Measurements from ENCODE around the gene METAP2. TPM values are rescaled to one million over a fixed set of nuclear protein-coding genes. Genes with fewer than 3 reads are reported as not detected.

Gene METAP2
- total RNA-seq, 1 donor from 2014 or later = 54.0 TPM

GRCh38 chr12:95538656-95539055, 64.7 kb downstream of the METAP2 start:
- intact Hi-C loops (cut with DNase I) = loop anchor here (10.0 kb wide), 1 partner anchor 414 kb away; no protein-coding TSS in a partner anchor
- Histone ChIP-seq H3K4me3 (no peak overlapping the region), H3K27ac (no peak overlapping the region), H3K27me3 (ENCODE audit: low read depth) (no peaks in the 10 kb centered on the region), H3K9me3 (no peaks in the 10 kb centered on the region), H3K4me1 (peaks cover 8% of the 10 kb centered on the region), H3K36me3 (no peaks in the 10 kb centered on the region)
- no peak for ATAC-seq
- no peak for DNase-seq
- TF ChIP-seq, protein P1, sequence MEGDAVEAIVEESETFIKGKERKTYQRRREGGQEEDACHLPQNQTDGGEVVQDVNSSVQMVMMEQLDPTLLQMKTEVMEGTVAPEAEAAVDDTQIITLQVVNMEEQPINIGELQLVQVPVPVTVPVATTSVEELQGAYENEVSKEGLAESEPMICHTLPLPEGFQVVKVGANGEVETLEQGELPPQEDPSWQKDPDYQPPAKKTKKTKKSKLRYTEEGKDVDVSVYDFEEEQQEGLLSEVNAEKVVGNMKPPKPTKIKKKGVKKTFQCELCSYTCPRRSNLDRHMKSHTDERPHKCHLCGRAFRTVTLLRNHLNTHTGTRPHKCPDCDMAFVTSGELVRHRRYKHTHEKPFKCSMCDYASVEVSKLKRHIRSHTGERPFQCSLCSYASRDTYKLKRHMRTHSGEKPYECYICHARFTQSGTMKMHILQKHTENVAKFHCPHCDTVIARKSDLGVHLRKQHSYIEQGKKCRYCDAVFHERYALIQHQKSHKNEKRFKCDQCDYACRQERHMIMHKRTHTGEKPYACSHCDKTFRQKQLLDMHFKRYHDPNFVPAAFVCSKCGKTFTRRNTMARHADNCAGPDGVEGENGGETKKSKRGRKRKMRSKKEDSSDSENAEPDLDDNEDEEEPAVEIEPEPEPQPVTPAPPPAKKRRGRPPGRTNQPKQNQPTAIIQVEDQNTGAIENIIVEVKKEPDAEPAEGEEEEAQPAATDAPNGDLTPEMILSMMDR (IDR thresholded peaks at IDR 0.05) = no peak

DNA sequence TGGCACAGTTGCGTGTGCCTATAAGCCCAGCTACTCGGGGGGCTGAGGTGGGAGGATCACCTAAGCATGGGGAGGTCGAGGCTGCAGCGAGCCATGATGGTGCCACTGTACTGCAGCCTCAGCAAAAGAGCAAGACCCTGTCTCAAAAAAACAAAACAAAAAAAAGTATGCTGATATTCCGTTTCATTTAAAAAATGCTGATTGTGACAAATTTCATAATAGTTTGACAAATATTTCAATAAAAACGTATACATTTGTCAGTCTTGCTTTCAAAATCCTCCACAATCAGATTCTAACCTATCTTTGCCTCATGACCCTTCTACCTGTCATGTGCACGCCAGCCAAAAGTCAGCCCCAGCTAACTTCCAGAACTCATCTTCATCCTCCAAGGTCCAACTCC, 67.5 kb downstream of the METAP2 start:
- DNase-seq (no peak), ATAC-seq (no peak)
- intact Hi-C loops (cut with DNase I) = no loop called here
- Histone ChIP-seq H3K4me1 (no peaks in the 10 kb centered on the region), H3K27me3 (ENCODE audit: low read depth) (no peaks in the 10 kb centered on the region), H3K36me3 (no peaks in the 10 kb centered on the region), H3K27ac (no peak overlapping the region), H3K9me3 (no peaks in the 10 kb centered on the region), H3K4me3 (no peak overlapping the region)
- TF ChIP-seq, protein P1 (IDR thresholded peaks at IDR 0.05) = no peak

GRCh38 chr12:95543305-95543704, 69.4 kb downstream of the METAP2 start:
- Histone ChIP-seq H3K4me3 (no peak overlapping the region), H3K27me3 (ENCODE audit: low read depth) (peaks cover 6% of the 10 kb centered on the region), H3K4me1 (peaks cover 12% of the 10 kb centered on the region), H3K27ac (no peak overlapping the region), H3K9me3 (no peaks in the 10 kb centered on the region), H3K36me3 (no peaks in the 10 kb centered on the region)
- TF ChIP-seq, protein P1 (IDR thresholded peaks at IDR 0.05) = no peak
- no peak for DNase-seq
- intact Hi-C loops (cut with DNase I) = no loop called here
- no peak for ATAC-seq

DNA sequence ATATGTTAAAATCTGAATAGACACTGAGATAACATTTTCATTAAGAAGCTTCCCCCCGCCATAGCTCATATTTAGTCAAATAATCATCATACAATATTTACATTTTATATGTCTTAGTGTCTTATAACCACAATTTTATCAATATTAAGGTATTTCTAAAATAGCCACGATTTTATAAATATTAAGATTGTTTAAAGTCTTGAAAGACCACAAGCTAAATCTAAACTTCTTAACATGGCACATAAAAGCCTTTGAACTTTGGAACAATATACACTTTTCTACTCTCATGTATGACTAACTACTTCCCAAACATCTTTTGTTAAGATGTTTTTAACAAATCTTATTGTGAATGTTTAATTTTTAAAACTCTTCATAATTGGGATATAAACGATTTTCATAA, 70.8 kb downstream of the METAP2 start:
- ATAC-seq (no peak), DNase-seq (no peak)
- no peaks in the 10 kb centered on the region for H3K36me3 ChIP-seq
- peaks cover 9% of the 10 kb centered on the region for H3K27me3 ChIP-seq (ENCODE audit: low read depth)
- TF ChIP-seq, protein P1 (IDR thresholded peaks at IDR 0.05) = no peak
- H3K4me3 ChIP-seq = no peak overlapping the region
- H3K4me1 ChIP-seq = peaks cover 14% of the 10 kb centered on the region
- intact Hi-C loops (cut with DNase I) = no loop called here
- peaks cover 5% of the 10 kb centered on the region for H3K9me3 ChIP-seq
- no peak overlapping the region for H3K27ac ChIP-seq

GRCh38 chr12:95545303-95545702, 71.4 kb downstream of the METAP2 start:
- ATAC-seq = no peak
- Histone ChIP-seq H3K36me3 (no peaks in the 10 kb centered on the region), H3K9me3 (peaks cover 7% of the 10 kb centered on the region), H3K4me1 (peaks cover 14% of the 10 kb centered on the region), H3K4me3 (no peak overlapping the region), H3K27ac (no peak overlapping the region), H3K27me3 (ENCODE audit: low read depth) (peaks cover 9% of the 10 kb centered on the region)
- intact Hi-C loops (cut with DNase I) = no loop called here
- TF ChIP-seq, protein P1 (IDR thresholded peaks at IDR 0.05) = no peak
- DNase-seq = no peak
